T follicular helper cell (primary cell): ENCODE data around the gene GM2A.
A peak's percentile ranks its signal among the peaks of the same experiment; 100 is the strongest.
"Not testable (repeated sequence)": the region's sequence is repeated elsewhere in the genome, so short reads cannot be mapped to it uniquely, and the experiment has no call there.

Source experiments
- DNase-seq: peaks from one replicate; pipeline ENCODE4 v3.0.0-alpha.2; 2020; ENCODE audit warnings: low read depth

Gene GM2A

GRCh38 chr5:151293624-151294023 lies 40.6 kb downstream of the GM2A start:
- no peak for DNase-seq

GRCh38 chr5:151295138-151295537 lies 42.2 kb downstream of the GM2A start:
- DNase-seq: no peak

GRCh38 chr5:151295791-151296477 lies 42.9 kb downstream of the GM2A start:
- DNase-seq: no peak

GRCh38 chr5:151296478-151296830 lies 43.5 kb downstream of the GM2A start:
- no peak for DNase-seq

GRCh38 chr5:151296974-151297373 lies 44.0 kb downstream of the GM2A start:
- no peak for DNase-seq

- DNase-seq: no peak
Observed at GRCh38 chr5:151298063-151298855, 45.3 kb downstream of the GM2A start.

- DNase-seq: no peak
Observed at GRCh38 chr5:151303666-151304065, 50.7 kb downstream of the GM2A start, which contains the start of gene SLC36A3. Gene SLC36A3, minus strand, starts transcription at chr5:151303766. Its CDS starts 412 bp downstream, at chr5:151303354.

GRCh38 chr5:151309266-151309665 lies 56.3 kb downstream of the GM2A start:
- DNase-seq: not testable (repeated sequence)

GRCh38 chr5:151309821-151310220 lies 56.8 kb downstream of the GM2A start:
- not testable (repeated sequence) for DNase-seq

- no peak for DNase-seq
Observed at GRCh38 chr5:151310932-151311331, 57.9 kb downstream of the GM2A start.

- DNase-seq: no peak
Observed at GRCh38 chr5:151312756-151313324, 59.9 kb downstream of the GM2A start.

GRCh38 chr5:151313357-151313756 lies 60.4 kb downstream of the GM2A start:
- no peak for DNase-seq

GRCh38 chr5:151315998-151316597 lies 63.1 kb downstream of the GM2A start:
- peak; percentile 11 for DNase-seq

- no peak for DNase-seq
Observed at GRCh38 chr5:151317871-151318270, 64.9 kb downstream of the GM2A start.

GRCh38 chr5:151318850-151319732 lies 66.1 kb downstream of the GM2A start:
- DNase-seq: no peak
